Smooth muscle cell (in vitro differentiated cells): Measurements from ENCODE around the gene MSX1. TPM values are rescaled to one million over a fixed set of nuclear protein-coding genes. Genes with fewer than 3 reads are reported as not detected.
A peak's percentile ranks its signal among the peaks of the same experiment; 100 is the strongest.

Experiments used
- DNase-seq: peaks from one replicate; lab custom pipeline; 2025; ENCODE audit not compliant: unreplicated experiment; lab: John Stamatoyannopoulos, UW
- H2AFZ ChIP-seq: fragments of 200-600 bp; sonication (generic); 2 replicates; pipeline ENCODE4 v1.6.0; 2016; ENCODE audit warnings: antibody characterized with exemption, low read depth, mild to moderate bottlenecking
- H3F3A ChIP-seq: fragments of 200-600 bp; sonication (generic); 2 replicates; pipeline ENCODE4 v1.6.0; 2017; ENCODE audit warnings: antibody characterized with exemption, low read depth
- H3K27ac ChIP-seq: fragments of 200-600 bp; sonication (generic); 2 replicates; pipeline ENCODE4 v1.5.1; 2016; ENCODE audit warnings: low read depth, mild to moderate bottlenecking
- H3K27me3 ChIP-seq: fragments of 200-600 bp; sonication (generic); 2 replicates; pipeline ENCODE4 v1.6.1; 2016; ENCODE audit warnings: low read depth, mild to moderate bottlenecking
- H3K36me3 ChIP-seq: fragments of 200-600 bp; sonication (generic); 2 replicates; pipeline ENCODE4 v1.5.1; 2016; ENCODE audit warnings: low read depth
- H3K4me1 ChIP-seq: fragments of 200-600 bp; sonication (generic); 2 replicates; pipeline ENCODE4 v1.5.1; 2016; ENCODE audit warnings: low read depth
- H3K4me2 ChIP-seq: fragments of 200-600 bp; sonication (generic); 2 replicates; pipeline ENCODE4 v1.6.0; 2016; ENCODE audit warnings: mild to moderate bottlenecking
- H3K4me3 ChIP-seq: fragments of 200-600 bp; sonication (generic); 2 replicates; pipeline ENCODE4 v1.5.1; 2016; ENCODE audit warnings: mild to moderate bottlenecking
- H3K79me2 ChIP-seq: fragments of 200-600 bp; sonication (generic); 2 replicates; pipeline ENCODE4 v1.6.0; 2016; ENCODE audit warnings: low read depth, mild to moderate bottlenecking
- H3K9ac ChIP-seq: fragments of 200-600 bp; sonication (generic); 2 replicates; pipeline ENCODE4 v1.6.0; 2016; ENCODE audit warnings: low read depth
- H3K9me3 ChIP-seq: fragments of 200-600 bp; sonication (generic); replicated peaks from 2 replicates; pipeline ENCODE4 v1.5.1; 2016; ENCODE audit warnings: low read depth
- H4K20me1 ChIP-seq: fragments of 200-600 bp; sonication (generic); 2 replicates; pipeline ENCODE4 v1.6.0; 2016; ENCODE audit warnings: low read depth
- CTCF ChIP-seq: fragments of 200-600 bp; sonication (generic); IDR thresholded peaks from 2 replicates; pipeline ENCODE4 v1.5.1; 2017; ENCODE audit warnings: borderline replicate concordance, mild to moderate bottlenecking, antibody characterized with exemption; ENCODE audit not compliant: insufficient read depth, poor library complexity, severe bottlenecking
- WGBS: methylation state at CpG from one replicate; pipeline ENCODE4 v1.1.7; 2016; ENCODE audit warnings: low lambda C conversion rate; 5-methylcytosine and 5-hydroxymethylcytosine counted together
- polyA plus RNA-seq: library from polyadenylated mRNA; unstranded; fragments of >200 nt; fragmentation: Nextera tagmentation; extraction: Ambion mirVana; gene quantifications from 2 replicates; pipeline ENCODE4 v1.2.1, GENCODE V29; 2016
- total RNA-seq: library from RNA; depleted of rRNA; stranded (reverse); fragments of >200 nt; gene quantifications from 2 replicates; pipeline ENCODE4 v1.2.3, GENCODE V29; 2014

The MSX1 gene
- total and polyA plus RNA-seq, 2 experiments from 2014 or later: 13.4 to 27.5 TPM

DNA sequence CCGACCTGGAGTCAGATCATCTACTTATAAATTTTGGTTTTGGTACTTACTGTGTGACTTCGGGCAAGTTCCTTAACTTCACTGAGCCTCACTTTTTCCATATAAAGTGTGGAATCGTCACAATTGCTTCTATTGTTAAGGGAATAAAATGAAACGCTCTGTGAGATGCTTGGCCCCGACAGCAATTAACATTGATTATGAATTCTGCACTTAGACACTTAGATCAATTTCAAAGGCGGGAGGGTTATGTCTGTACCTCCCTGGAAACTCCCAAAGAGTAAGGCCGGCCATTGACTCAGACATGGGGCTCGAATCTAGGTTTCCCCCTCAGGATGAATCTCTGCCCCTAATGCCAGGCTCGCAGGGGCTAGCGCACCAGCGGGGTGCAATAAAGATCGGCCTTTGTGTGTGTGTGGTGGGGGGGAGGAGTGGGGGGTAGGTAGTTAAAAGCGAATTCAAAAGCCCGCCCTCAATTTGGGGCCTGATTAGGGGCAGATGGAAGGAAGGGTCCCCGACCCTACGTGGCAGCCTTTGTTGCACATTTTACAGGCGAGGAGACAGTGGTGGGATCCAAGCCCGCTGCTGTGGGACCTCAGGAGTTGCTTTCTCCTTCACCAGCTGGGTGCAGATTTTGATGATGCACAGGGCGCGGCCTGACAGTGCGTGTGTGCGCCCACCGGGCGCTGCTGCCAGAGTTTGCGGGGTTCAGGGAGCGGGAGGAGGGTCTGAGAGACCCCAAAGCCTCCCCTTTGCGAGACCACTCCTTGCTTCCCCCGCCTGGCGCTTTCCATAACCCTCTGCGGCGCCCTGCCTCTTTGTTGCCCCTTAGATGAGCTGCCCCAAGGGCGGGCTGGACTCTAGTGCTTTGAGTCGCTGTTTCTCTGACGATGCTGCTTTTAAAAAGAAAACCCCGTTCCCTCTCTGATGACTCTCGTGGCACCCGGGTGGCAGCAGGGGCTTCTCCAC is 9.6 kb downstream of the MSX1 start:
- Histone ChIP-seq H2AFZ (no peak overlapping the region), H3F3A (peaks cover 12% of the 10 kb centered on the region), H3K9ac (no peak overlapping the region), H3K9me3 (no peaks in the 10 kb centered on the region), H3K4me3 (no peak overlapping the region), H3K4me2 (peak overlapping the region; percentile 80), H3K27ac (no peak overlapping the region), H3K79me2 (no peaks in the 10 kb centered on the region), H3K27me3 (peaks cover 99% of the 10 kb centered on the region), H3K36me3 (no peaks in the 10 kb centered on the region), H3K4me1 (peaks cover 12% of the 10 kb centered on the region), H4K20me1 (peaks cover 2% of the 10 kb centered on the region)
- no peak for DNase-seq
- no peak for TF ChIP-seq CTCF
- WGBS: 20% methylated on average over 35 of the region's 37 CpGs

GRCh38 chr4:4869731-4870571 is 10.5 kb downstream of the MSX1 start:
- Histone ChIP-seq H3F3A (peaks cover 6% of the 10 kb centered on the region), H3K9me3 (no peaks in the 10 kb centered on the region), H3K4me2 (peak overlapping the region; percentile 80), H3K79me2 (no peaks in the 10 kb centered on the region), H3K4me1 (peaks cover 12% of the 10 kb centered on the region), H3K27me3 (peaks cover 97% of the 10 kb centered on the region), H4K20me1 (no peaks in the 10 kb centered on the region), H3K4me3 (peak overlapping the region; percentile 8), H2AFZ (no peak overlapping the region), H3K27ac (no peak overlapping the region), H3K36me3 (no peaks in the 10 kb centered on the region), H3K9ac (no peak overlapping the region)
- no peak for DNase-seq
- 4% methylated on average over 40 of the region's 40 CpGs for WGBS
- TF ChIP-seq CTCF: no peak

- Histone ChIP-seq H3K79me2 (no peaks in the 10 kb centered on the region), H3K27me3 (peaks cover 97% of the 10 kb centered on the region), H3K9ac (no peak overlapping the region), H2AFZ (peak overlapping the region; percentile 33), H3K36me3 (no peaks in the 10 kb centered on the region), H3F3A (peaks cover 6% of the 10 kb centered on the region), H3K9me3 (no peaks in the 10 kb centered on the region), H3K4me3 (peak overlapping the region; percentile 8), H3K27ac (no peak overlapping the region), H3K4me2 (peak overlapping the region; percentile 80), H3K4me1 (peaks cover 12% of the 10 kb centered on the region), H4K20me1 (no peaks in the 10 kb centered on the region)
- 15% methylated on average over 26 of the region's 26 CpGs for WGBS
- DNase-seq: no peak
- no peak for TF ChIP-seq CTCF
Measured at GRCh38 chr4:4870576-4871241, 11.2 kb downstream of the MSX1 start.
